NB4 (cell line): ENCODE data around the gene RAB13.

Experiments used
- DNase-seq: peaks from one replicate; pipeline ENCODE4 v3.0.0; 2010; ENCODE audit warnings: low read depth
- H3K4me3 ChIP-seq: one replicate; pipeline ENCODE4 v1.5.1; 2011; ENCODE audit warnings: mild to moderate bottlenecking, low read depth, low read length, moderate library complexity
- CTCF ChIP-seq: IDR thresholded peaks from one replicate; pipeline ENCODE4 v1.5.1; 2012; ENCODE audit warnings: low read depth, low read length
- MAX ChIP-seq: IDR thresholded peaks from 2 replicates; pipeline ENCODE4 v1.6.1; 2011; ENCODE audit warnings: low read depth, low read length
- MYC ChIP-seq: IDR thresholded peaks from 2 replicates; pipeline ENCODE4 v1.6.1; 2011; ENCODE audit warnings: low read depth, low read length
- POLR2A ChIP-seq: IDR thresholded peaks from 2 replicates; pipeline ENCODE4 v1.6.1; 2011; ENCODE audit warnings: mild to moderate bottlenecking; ENCODE audit not compliant: insufficient read length; ENCODE audit errors: extremely low read depth

Gene RAB13

GRCh38 chr1:153944005-153944826 is 41.9 kb downstream of the RAB13 start:
- H3K4me3 ChIP-seq = peak overlapping the region; percentile 82
- DNase-seq = peak; percentile 40
- TF ChIP-seq POLR2A = no peak
- no peak for TF ChIP-seq CTCF
- no peak for TF ChIP-seq MYC
- TF ChIP-seq MAX = no peak

GRCh38 chr1:153942766-153943549 is 43.2 kb downstream of the RAB13 start:
- TF ChIP-seq MAX = no peak
- TF ChIP-seq MYC = no peak
- DNase-seq = no peak
- H3K4me3 ChIP-seq = no peak overlapping the region

- H3K4me3 ChIP-seq = no peak overlapping the region
- TF ChIP-seq MAX (no peak), POLR2A (no peak), MYC (no peak), CTCF (no peak)
- DNase-seq = no peak
These were observed 44.1 kb downstream of the RAB13 start for GRCh38 chr1:153941826-153942725.

GRCh38 chr1:153940756-153941155 is 45.4 kb downstream of the RAB13 start:
- TF ChIP-seq MAX = no peak
- TF ChIP-seq POLR2A = no peak
- no peak for TF ChIP-seq CTCF
- TF ChIP-seq MYC = no peak
- H3K4me3 ChIP-seq = no peak overlapping the region
- DNase-seq = no peak

GRCh38 chr1:153939476-153939875 is 46.7 kb downstream of the RAB13 start:
- DNase-seq = no peak
- no peak overlapping the region for H3K4me3 ChIP-seq
- TF ChIP-seq POLR2A = no peak

GRCh38 chr1:153938996-153939395 is 47.1 kb downstream of the RAB13 start:
- H3K4me3 ChIP-seq = no peak overlapping the region
- no peak for DNase-seq
- TF ChIP-seq POLR2A = no peak
- TF ChIP-seq MYC = no peak
- no peak for TF ChIP-seq CTCF
- no peak for TF ChIP-seq MAX
